GM20000 (cell line): ENCODE data around the gene PHF2.

Experiments used
- DNase-seq: peaks from one replicate; pipeline ENCODE4 v3.0.0; 2012; ENCODE audit warnings: low spot score
- CTCF ChIP-seq: IDR thresholded peaks from 2 replicates; pipeline ENCODE4 v1.5.1; 2012; ENCODE audit warnings: mild to moderate bottlenecking, control low read depth; ENCODE audit errors: extremely low read depth, missing control alignments

Gene PHF2

GRCh38 chr9:93659044-93659836 is 82.9 kb downstream of the PHF2 start:
- no peak for TF ChIP-seq CTCF

DNA sequence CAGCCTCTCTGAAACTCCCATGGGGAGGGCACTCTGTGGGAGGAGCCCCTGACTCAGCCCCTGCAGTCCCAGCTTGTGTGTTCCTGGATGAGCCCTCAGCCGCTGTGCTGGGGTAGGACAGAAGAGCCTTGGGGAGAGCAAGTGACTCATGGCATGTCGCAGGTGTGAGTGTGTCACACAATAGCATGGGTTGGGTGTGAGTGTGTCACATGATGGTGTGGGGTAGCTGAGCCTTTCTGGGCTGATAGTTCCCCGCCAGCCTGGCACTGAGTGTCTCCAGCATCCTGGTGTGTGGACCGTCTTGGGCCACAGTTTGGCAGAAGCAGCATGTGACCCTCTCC is 83.4 kb downstream of the PHF2 start:
- no peak for TF ChIP-seq CTCF
- DNase-seq, result no peak

More at GRCh38 chr9:93659044-93659836, 82.9 kb downstream of the PHF2 start:
- no peak for DNase-seq

DNA sequence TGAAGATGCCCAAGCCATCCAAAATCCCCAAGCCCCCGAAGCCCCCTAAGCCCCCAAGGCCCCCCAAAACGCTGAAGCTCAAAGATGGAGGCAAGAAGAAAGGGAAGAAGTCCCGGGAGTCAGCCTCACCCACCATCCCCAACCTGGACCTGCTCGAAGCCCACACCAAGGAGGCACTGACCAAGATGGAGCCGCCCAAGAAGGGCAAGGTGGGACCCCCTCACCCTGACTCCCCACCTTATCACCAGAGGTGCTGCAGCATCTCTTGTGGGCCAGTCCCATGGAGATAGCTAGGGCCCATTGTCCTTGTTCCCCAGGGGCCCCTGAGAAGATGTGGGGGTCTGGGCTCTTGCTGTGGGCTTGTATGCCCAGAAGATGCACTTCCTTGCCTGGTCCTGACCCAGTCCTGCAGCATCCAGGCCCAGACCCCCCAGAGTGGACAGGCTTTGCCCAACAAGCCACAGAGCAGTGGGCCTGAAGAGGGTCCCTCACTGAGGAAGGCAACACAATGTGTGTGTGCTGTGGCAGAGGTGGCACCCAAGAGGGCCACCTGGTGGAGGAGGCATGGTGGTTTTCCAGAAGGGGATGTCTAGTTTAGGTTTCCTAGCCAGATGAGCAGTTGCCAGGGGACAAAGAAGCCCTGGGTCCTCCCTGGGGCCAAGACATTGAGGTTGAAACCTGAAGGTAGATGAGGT is 84.1 kb downstream of the PHF2 start:
- DNase-seq, result no peak
- TF ChIP-seq CTCF, result no peak

DNA sequence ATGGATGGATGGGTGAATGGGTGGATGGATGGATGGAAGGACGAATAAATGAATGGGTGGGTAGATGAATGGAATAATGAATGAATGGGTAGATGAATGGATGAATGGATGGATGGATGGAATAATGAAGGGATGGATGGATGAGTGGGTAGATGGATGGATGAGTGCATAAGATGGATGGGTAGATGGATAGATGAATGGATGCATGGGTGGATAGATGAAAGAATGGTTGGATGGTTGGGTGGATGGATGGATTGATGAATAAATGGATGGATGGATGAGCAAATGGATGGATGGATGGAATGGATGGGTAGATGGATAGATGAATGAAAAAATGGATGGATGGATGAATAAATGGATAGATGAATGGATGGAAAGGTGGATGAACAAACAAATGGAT is 85.2 kb downstream of the PHF2 start:
- no peak for DNase-seq
- TF ChIP-seq CTCF, result no peak

DNA sequence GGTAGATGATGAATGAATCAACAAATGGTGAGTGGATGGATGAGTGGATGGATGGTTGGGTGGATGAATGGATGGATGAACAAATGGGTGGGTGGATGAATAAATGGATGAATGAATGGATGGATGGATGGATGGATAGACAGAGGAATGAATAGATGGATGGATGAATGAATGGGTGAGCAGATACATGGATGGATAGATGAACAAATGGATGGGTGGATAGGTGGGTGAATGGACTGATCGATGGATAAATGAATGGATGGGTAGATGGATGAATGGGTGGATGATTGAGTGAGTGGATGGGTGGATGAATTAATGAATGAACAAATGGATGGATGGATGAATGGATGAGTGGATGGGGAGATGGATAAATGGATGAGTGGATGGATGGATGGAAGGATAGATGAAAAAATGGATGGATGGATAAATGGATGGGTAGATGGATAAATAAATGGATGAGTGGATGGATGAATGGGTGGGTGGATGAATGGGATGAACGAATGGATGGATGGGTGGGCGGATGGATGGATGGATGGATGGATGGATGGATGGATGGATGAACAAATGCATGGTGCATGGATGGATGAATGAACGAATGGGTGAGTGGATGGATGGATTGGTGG is 85.7 kb downstream of the PHF2 start:
- no peak for TF ChIP-seq CTCF
- DNase-seq, result no peak

DNA sequence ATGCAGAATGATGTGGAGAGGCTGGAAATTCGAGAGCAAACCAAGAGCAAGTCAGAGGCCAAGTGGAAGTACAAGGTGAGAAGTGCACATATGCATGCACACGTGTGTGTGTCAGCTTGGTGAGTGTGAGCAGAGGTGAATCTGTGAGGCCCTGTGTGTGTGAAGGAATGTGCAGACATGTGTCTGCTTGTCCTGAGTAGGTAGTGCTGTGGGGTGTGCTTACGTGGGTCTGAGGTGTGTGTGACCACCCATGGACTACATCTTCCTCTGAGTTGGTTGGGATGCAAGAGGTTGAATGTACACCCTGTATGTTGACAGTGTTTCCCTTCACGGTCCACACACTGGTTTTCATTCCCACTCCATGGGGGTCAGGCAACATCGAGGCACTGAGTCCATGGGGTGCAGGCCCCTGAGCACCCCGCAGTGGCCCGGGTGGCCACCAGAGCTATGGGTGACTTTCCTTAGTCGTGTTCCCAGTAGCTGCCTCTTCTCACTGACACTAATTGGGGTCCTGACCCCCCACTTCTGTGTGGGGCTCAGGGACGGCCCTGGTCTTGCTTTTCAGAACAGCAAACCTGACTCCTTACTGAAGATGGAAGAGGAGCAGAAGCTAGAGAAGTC is 86.7 kb downstream of the PHF2 start:
- no peak for TF ChIP-seq CTCF
- no peak for DNase-seq

GRCh38 chr9:93663877-93664548 is 87.6 kb downstream of the PHF2 start:
- no peak for TF ChIP-seq CTCF
- no peak for DNase-seq
